HG03196 (cell line): ENCODE measurements around the gene CADM1.

Experiments used
- ATAC-seq: cut with Tn5 transposase; IDR thresholded peaks from one replicate; pipeline ENCODE4 v1.9.1; 2021; ENCODE audit not compliant: unreplicated experiment

The CADM1 gene

GRCh38 chr11:115161876-115162275 is 342.3 kb downstream of the CADM1 start:
- no peak for ATAC-seq

GRCh38 chr11:115159207-115159606 is 345.0 kb downstream of the CADM1 start:
- no peak for ATAC-seq

GRCh38 chr11:115158053-115158452 is 346.2 kb downstream of the CADM1 start:
- ATAC-seq = no peak

- ATAC-seq = no peak
Measured at GRCh38 chr11:115157247-115157646, 347.0 kb downstream of the CADM1 start.

GRCh38 chr11:115155978-115156377 is 348.2 kb downstream of the CADM1 start:
- no peak for ATAC-seq

- ATAC-seq = no peak
Measured at GRCh38 chr11:115155320-115155719, 348.9 kb downstream of the CADM1 start.

- no peak for ATAC-seq
Measured at GRCh38 chr11:115154355-115154736, 349.9 kb downstream of the CADM1 start.

GRCh38 chr11:115153731-115154354 is 350.4 kb downstream of the CADM1 start:
- ATAC-seq = no peak

GRCh38 chr11:115153135-115153534 is 351.1 kb downstream of the CADM1 start:
- no peak for ATAC-seq

GRCh38 chr11:115151010-115151409 is 353.2 kb downstream of the CADM1 start:
- no peak for ATAC-seq

- no peak for ATAC-seq
Measured at GRCh38 chr11:115148691-115149090, 355.5 kb downstream of the CADM1 start.

GRCh38 chr11:115148101-115148500 is 356.1 kb downstream of the CADM1 start:
- ATAC-seq = no peak

GRCh38 chr11:115147243-115147807 is 356.9 kb downstream of the CADM1 start:
- no peak for ATAC-seq

- no peak for ATAC-seq
Measured at GRCh38 chr11:115146425-115146824, 357.8 kb downstream of the CADM1 start.

- ATAC-seq = no peak
Measured at GRCh38 chr11:115145324-115145723, 358.9 kb downstream of the CADM1 start.

- no peak for ATAC-seq
Measured at GRCh38 chr11:115144914-115145313, 359.3 kb downstream of the CADM1 start.

GRCh38 chr11:115144014-115144413 is 360.2 kb downstream of the CADM1 start:
- ATAC-seq = no peak

GRCh38 chr11:115141231-115142114 is 362.7 kb downstream of the CADM1 start:
- no peak for ATAC-seq

- no peak for ATAC-seq
Measured at GRCh38 chr11:115135936-115136335, 368.3 kb downstream of the CADM1 start.

- no peak for ATAC-seq
Measured at GRCh38 chr11:115134926-115135325, 369.3 kb downstream of the CADM1 start.

- no peak for ATAC-seq
Measured at GRCh38 chr11:115133475-115134209, 370.6 kb downstream of the CADM1 start.
